Fibroblast of skin of abdomen (primary cell): ENCODE results near the gene AGO4.
"Not testable (repeated sequence)": the region's sequence is repeated elsewhere in the genome, so short reads cannot be mapped to it uniquely, and the experiment has no call there.

Experiments
- DNase-seq: peaks from one replicate; pipeline ENCODE4 v3.0.0-alpha.2; 2013

The AGO4 gene

DNA sequence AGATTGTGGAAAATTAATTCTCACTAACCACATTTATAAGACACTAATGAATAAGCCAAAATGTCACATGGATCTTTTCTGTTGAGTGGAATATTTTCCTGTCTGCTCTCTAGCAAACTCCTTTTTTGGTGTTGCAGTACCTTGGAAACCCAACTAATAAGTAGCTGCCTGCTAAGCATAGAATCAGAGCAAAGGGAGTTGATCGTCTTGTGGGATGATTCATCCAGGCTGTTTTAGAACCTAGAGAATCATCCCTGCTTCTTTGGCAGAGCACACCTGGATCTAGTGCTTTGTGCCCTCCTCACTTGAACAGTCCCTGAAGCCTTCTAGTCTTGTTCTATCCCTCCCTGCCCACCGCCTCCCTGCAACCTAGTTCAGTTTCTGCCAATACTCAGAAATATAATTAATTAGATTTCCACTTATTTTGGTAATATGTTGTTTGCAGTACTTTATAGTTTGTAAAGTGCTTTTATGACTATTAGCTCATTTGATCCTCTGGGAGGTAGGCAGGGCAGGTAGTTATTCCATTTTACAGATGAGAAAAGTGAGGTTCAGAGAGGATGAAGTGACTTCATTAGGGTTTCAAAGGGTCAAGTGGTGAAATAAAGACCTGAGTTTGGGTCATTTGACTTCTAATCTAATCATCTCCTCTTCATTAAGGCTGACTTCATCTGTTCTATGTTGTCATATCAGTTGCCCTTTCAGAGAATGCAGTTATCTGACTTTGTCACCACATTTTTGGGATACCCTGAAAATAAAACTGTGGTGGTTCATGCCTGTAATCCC is 2.5 kb downstream of the AGO4 start:
- DNase-seq = peak; percentile 34

DNA sequence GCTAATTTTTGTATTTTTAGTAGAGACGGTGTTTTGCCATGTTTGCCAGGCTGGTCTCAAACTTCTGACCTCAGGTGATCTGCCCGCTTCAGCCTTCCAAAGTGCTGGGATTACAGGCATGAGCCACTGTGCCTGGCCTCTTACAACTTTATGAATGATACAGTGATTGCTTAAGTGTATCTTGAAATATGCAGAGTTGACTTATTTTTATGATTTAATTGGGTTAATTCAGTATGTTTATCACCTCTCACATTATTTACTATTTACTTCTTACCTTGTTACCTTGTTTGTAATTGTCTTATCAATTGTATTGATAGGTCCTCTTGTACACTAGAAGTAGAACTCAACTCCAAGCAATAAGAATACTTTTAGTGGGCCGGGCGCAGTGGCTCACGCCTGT is 4.9 kb downstream of the AGO4 start:
- not testable (repeated sequence) for DNase-seq

- DNase-seq = no peak
Measured at GRCh38 chr1:35825255-35825654, 17.4 kb downstream of the AGO4 start.

GRCh38 chr1:35832276-35832905 is 24.6 kb downstream of the AGO4 start:
- no peak for DNase-seq

- no peak for DNase-seq
Measured at GRCh38 chr1:35833395-35833794, 25.6 kb downstream of the AGO4 start.

- no peak for DNase-seq
Measured at GRCh38 chr1:35834218-35834617, 26.4 kb downstream of the AGO4 start.

- DNase-seq = no peak
Measured at GRCh38 chr1:35835398-35835797, 27.6 kb downstream of the AGO4 start.

- no peak for DNase-seq
Measured at GRCh38 chr1:35836734-35837133, 28.9 kb downstream of the AGO4 start.

DNA sequence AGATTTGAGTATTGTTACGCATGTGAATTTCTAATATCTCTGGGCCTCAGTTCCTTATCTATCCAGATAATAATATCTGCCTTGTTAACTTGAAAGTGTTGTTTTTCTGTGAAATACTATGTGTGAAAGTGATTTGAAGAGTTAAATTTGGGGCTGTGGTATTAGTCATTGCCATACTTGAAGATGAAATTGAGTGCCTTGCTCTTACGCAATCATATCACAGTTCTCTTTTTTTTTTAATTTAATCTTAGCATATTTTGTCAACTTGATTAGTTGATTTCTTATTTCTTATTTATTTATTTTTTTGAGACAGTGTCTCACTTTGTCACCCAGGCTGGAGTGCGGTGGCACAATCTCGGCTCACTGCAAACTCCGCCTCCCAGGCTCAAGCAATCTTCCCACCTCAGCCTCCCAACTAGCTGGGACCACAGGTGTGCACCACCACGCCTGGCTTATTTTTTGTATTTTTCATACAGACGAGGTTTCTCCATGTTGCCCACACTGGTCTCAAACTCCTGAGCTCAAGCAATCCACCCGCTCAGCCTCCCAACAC is 31.0 kb downstream of the AGO4 start:
- no peak for DNase-seq

GRCh38 chr1:35844826-35845225 is 37.0 kb downstream of the AGO4 start:
- no peak for DNase-seq

- DNase-seq = no peak
Measured at GRCh38 chr1:35845766-35846165, 38.0 kb downstream of the AGO4 start.

GRCh38 chr1:35847935-35848565 is 40.2 kb downstream of the AGO4 start:
- no peak for DNase-seq

- DNase-seq = no peak
Measured at GRCh38 chr1:35850051-35850450, 42.2 kb downstream of the AGO4 start.

DNA sequence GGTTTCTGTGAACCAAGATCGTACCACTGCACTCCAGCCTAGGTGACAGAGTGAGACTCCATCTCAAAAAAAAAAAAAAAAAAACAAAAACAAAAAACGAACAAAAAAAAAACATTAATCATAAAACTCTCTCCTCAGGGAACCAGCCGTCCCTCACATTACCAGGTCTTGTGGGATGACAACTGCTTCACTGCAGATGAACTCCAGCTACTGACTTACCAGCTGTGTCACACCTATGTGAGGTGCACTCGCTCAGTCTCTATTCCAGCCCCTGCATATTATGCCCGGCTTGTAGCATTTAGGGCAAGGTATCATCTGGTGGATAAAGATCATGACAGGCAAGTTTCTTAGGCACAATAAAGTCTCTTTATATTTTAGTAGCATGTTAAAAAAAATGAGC is 42.9 kb downstream of the AGO4 start:
- DNase-seq = no peak

GRCh38 chr1:35851132-35851869 is 43.5 kb downstream of the AGO4 start:
- DNase-seq = peak; percentile 69

- DNase-seq = no peak
Measured at GRCh38 chr1:35852241-35852640, 44.4 kb downstream of the AGO4 start.

DNA sequence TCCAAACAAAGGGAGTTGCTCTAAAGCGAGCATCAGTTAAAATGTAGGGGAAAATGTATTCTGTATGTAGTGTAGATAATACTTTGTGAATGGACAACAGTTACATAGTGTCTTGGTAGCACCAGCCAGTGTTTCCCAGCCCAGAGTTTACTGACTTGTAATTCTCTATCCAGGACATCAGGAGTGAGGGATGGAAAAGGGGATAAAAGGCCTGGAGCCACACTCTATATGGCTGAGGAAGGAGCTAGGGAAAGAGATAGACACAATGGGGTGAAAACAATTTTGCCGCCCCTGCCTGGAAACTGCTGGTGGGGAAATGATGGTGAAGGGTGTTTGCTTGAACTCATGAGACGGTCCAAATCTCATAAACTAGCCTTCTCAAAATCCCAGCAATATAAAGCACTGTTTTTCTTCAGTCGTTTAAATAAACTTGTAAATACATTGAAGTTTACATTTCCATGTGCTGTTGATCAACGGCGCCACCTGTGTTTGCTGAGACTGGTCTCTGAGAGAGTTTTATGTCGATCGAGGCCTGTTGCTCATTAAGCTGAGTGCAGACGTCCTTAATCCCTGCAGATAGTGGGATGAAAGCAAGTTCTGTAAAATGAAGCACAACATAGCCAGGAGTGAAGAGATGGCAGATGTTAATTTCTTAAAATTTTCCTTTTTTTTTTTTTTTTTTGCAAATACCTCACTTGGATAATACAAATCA is 47.3 kb downstream of the AGO4 start:
- no peak for DNase-seq

DNA sequence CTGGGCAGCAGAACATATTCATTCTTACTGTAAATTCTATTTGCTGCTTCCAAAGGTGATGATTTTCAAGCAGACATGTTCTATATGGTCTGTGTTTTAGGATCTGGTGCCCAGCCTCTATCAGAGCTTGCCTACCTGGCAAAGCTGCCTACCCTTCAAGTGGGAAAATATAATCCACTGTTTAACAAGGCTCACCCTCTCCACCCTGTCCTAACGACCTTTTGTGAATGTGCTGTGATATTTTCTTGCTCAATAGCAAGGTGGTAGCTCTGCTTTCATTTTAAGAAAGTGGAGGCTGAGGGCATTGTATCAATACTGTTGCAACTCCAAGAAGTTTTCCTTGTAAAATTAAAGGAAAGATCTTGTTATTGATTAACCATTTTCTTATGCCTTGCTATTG is 49.1 kb downstream of the AGO4 start:
- no peak for DNase-seq

- peak; percentile 5 for DNase-seq
Measured at GRCh38 chr1:35857830-35858229, 50.0 kb downstream of the AGO4 start.

DNA sequence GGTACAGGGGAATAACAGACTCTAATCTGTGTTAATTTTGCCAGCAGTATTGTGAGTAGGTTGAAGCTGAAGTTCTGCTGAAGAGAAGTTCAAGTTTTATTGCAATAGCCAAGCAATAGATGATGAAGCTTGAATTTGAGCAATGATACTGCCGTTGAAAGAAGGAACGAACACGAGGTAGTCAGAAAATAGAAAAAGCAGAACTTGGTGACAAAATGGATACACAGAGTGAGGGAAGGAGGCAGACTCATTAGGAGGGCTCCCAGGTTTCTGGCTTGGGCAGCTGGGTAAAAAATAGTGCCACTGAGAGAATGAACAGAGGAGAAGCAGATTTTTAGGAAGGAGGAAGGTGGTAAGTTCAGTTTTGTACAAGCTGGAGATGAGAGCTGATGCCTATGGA is 52.9 kb downstream of the AGO4 start:
- no peak for DNase-seq

- no peak for DNase-seq
Measured at GRCh38 chr1:35863136-35863535, 55.3 kb downstream of the AGO4 start.
